Sigmoid colon (tissue), 4 donors: Measurements from ENCODE around the gene DEDD.

Experiments used
- EP300 ChIP-seq, 4 donors: sonication (generic); formaldehyde crosslinking; IDR thresholded peaks; one replicate each; pipeline ENCODE4 v1.6.1; 2017; ENCODE audit warnings: antibody characterized with exemption in 4 of 4
- POLR2A ChIP-seq, 2 donors: fragments of 450-650 bp; IDR thresholded peaks; one replicate each; pipeline ENCODE4 v1.6.1; 2016; ENCODE audit warnings: antibody characterized with exemption in 2 of 2, mild to moderate bottlenecking in 2 of 2, moderate library complexity in 2 of 2
- POLR2AphosphoS5 ChIP-seq, 4 donors: sonication (generic); formaldehyde crosslinking; IDR thresholded peaks; one replicate each; pipeline ENCODE4 v1.6.1; 2017; ENCODE audit warnings: antibody characterized with exemption in 4 of 4
- TF ChIP-seq, protein P1 (sequence below), 4 experiments: fragments of 450-650 bp in 3 of 4; fragments of 200-600 bp in 1 of 4; IDR thresholded peaks; one replicate each; pipeline ENCODE4 v1.5.1; 2016 to 2019; ENCODE audit warnings: antibody characterized with exemption in 4 of 4, mild to moderate bottlenecking in 3 of 4, moderate library complexity in 2 of 4

DNA sequence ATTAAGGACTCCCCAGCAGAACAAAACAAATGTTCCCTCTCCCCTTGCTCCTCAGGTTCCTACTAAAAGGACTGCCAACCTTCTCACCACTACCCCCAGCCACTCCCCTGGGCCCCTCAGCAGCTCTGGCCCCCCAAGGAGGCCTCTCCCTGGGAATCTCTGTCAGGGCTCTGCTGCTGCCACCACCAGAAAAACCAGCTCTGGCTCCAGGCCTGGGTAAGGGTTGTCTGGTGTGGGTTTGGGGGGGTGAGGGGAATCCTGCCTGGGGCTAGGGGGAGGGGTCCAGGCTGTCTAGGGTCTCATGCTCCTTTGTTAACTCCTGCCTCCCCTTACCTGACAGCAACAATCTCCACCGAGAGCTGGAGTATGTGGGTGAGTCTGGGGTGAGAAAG lies 47.9 kb downstream of the DEDD start:
- TF ChIP-seq POLR2AphosphoS5 (IDR thresholded peaks at IDR 0.05) (no peak), EP300 (IDR thresholded peaks at IDR 0.05) (no peak), POLR2A (IDR thresholded peaks at IDR 0.05) (no peak)
- TF ChIP-seq, protein P1, sequence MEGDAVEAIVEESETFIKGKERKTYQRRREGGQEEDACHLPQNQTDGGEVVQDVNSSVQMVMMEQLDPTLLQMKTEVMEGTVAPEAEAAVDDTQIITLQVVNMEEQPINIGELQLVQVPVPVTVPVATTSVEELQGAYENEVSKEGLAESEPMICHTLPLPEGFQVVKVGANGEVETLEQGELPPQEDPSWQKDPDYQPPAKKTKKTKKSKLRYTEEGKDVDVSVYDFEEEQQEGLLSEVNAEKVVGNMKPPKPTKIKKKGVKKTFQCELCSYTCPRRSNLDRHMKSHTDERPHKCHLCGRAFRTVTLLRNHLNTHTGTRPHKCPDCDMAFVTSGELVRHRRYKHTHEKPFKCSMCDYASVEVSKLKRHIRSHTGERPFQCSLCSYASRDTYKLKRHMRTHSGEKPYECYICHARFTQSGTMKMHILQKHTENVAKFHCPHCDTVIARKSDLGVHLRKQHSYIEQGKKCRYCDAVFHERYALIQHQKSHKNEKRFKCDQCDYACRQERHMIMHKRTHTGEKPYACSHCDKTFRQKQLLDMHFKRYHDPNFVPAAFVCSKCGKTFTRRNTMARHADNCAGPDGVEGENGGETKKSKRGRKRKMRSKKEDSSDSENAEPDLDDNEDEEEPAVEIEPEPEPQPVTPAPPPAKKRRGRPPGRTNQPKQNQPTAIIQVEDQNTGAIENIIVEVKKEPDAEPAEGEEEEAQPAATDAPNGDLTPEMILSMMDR (IDR thresholded peaks at IDR 0.05), result no peak
